ENCODE data around the gene LFNG. TPM values are rescaled to one million over a fixed set of nuclear protein-coding genes. Genes with fewer than 3 reads are reported as not detected.

LFNG gene
- total RNA-seq, 1 donor from 2014 or later, result 4.5 TPM

GRCh38 chr7:2497500-2498336, 21.9 kb upstream of the LFNG start:
- no peaks in the 10 kb centered on the region for H3K36me3 ChIP-seq (ENCODE audit: control insufficient read depth, insufficient read depth, low read length)
- DNase-seq (ENCODE audit: low read depth), result no peak
- no peak for FAIRE-seq
- TF ChIP-seq, protein P1, sequence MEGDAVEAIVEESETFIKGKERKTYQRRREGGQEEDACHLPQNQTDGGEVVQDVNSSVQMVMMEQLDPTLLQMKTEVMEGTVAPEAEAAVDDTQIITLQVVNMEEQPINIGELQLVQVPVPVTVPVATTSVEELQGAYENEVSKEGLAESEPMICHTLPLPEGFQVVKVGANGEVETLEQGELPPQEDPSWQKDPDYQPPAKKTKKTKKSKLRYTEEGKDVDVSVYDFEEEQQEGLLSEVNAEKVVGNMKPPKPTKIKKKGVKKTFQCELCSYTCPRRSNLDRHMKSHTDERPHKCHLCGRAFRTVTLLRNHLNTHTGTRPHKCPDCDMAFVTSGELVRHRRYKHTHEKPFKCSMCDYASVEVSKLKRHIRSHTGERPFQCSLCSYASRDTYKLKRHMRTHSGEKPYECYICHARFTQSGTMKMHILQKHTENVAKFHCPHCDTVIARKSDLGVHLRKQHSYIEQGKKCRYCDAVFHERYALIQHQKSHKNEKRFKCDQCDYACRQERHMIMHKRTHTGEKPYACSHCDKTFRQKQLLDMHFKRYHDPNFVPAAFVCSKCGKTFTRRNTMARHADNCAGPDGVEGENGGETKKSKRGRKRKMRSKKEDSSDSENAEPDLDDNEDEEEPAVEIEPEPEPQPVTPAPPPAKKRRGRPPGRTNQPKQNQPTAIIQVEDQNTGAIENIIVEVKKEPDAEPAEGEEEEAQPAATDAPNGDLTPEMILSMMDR (IDR thresholded peaks at IDR 0.05; ENCODE audit: insufficient read depth, low read length, severe bottlenecking), result no peak
- peaks cover 22% of the 10 kb centered on the region for H3K27me3 ChIP-seq (ENCODE audit: control insufficient read depth, insufficient read depth, low read length)
- H3K4me3 ChIP-seq (ENCODE audit: low read depth, low read length), result no peak overlapping the region

DNA sequence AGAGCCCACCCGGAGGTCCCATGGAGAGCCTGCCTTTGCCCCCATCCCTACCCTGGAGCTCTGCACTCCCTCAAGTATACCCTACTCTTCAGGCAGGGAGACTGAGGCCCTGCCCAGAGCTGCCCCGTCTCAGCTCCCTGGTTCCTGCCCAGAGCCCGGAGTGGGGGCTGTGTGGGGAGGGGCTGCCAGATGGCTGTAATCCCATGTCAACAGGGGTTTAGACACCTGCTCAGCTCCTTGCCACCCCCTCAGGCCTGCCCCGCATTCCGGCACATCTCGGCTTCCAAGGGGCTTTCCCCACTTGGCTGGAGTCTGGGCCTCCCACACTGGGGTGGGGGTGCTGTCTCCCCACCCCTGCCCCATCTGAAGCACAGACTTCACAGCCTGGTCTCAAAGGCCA, 20.9 kb upstream of the LFNG start:
- TF ChIP-seq, protein P1 (IDR thresholded peaks at IDR 0.05; ENCODE audit: insufficient read depth, low read length, severe bottlenecking), result no peak
- H3K4me3 ChIP-seq (ENCODE audit: low read depth, low read length), result no peak overlapping the region
- DNase-seq (ENCODE audit: low read depth) (no peak), FAIRE-seq (no peak)
- no peaks in the 10 kb centered on the region for H3K36me3 ChIP-seq (ENCODE audit: control insufficient read depth, insufficient read depth, low read length)
- H3K27me3 ChIP-seq (ENCODE audit: control insufficient read depth, insufficient read depth, low read length), result peaks cover 18% of the 10 kb centered on the region

- TF ChIP-seq, protein P1 (IDR thresholded peaks at IDR 0.05; ENCODE audit: insufficient read depth, low read length, severe bottlenecking), result no peak
- FAIRE-seq (no peak), DNase-seq (ENCODE audit: low read depth) (no peak)
- Histone ChIP-seq H3K36me3 (ENCODE audit: control insufficient read depth, insufficient read depth, low read length) (no peaks in the 10 kb centered on the region), H3K4me3 (ENCODE audit: low read depth, low read length) (no peak overlapping the region), H3K27me3 (ENCODE audit: control insufficient read depth, insufficient read depth, low read length) (peaks cover 18% of the 10 kb centered on the region)
Observed at GRCh38 chr7:2499181-2499580, 20.4 kb upstream of the LFNG start.

DNA sequence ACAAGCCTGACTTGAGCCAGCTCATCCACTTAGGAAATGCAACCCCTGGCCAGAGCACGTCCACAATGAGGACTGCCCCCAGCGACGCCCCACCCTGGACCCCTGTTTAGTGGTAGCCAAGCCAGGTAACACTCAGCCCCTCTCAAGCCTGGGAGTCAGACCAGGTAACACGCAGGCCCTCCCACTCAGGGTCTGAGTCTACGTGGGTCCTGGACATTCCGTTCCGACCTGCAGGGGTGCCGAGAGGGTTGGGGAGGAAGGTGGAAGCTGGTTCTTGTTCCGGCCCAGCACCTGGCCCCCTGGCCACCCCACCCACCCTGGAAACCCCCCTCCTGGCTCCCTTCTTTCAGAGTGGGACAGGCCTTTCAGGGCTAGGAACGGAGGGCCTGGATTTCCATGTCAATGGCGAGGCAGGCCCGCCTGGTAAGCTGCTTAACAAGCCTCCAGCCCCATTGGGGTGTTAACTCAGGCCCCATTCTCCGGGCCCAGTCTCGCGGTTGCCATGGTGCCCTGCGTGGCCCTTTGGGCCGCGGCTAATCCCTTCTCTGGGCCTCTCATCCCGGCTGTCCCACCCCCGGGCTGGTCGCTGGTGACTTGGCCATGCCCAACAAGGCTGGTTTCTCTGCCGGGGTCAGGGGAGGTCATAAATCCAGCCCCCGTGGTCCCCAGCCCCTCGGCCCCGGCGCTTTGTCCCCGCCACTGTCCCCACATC, 19.7 kb upstream of the LFNG start:
- TF ChIP-seq, protein P1 (IDR thresholded peaks at IDR 0.05; ENCODE audit: insufficient read depth, low read length, severe bottlenecking), result no peak
- Histone ChIP-seq H3K36me3 (ENCODE audit: control insufficient read depth, insufficient read depth, low read length) (no peaks in the 10 kb centered on the region), H3K27me3 (ENCODE audit: control insufficient read depth, insufficient read depth, low read length) (peaks cover 18% of the 10 kb centered on the region), H3K4me3 (ENCODE audit: low read depth, low read length) (no peak overlapping the region)
- no peak for FAIRE-seq
- no peak for DNase-seq (ENCODE audit: low read depth)

GRCh38 chr7:2500701-2501100, 18.9 kb upstream of the LFNG start:
- H3K27me3 ChIP-seq (ENCODE audit: control insufficient read depth, insufficient read depth, low read length), result peaks cover 18% of the 10 kb centered on the region

More at GRCh38 chr7:2500701-2501100, 18.9 kb upstream of the LFNG start:
- H3K4me3 ChIP-seq (ENCODE audit: low read depth, low read length), result no peak overlapping the region
- FAIRE-seq (no peak), DNase-seq (ENCODE audit: low read depth) (no peak)
- no peaks in the 10 kb centered on the region for H3K36me3 ChIP-seq (ENCODE audit: control insufficient read depth, insufficient read depth, low read length)
- TF ChIP-seq, protein P1 (IDR thresholded peaks at IDR 0.05; ENCODE audit: insufficient read depth, low read length, severe bottlenecking), result no peak

All from bronchial epithelial cell (primary cell).